ENCODE measurements around the gene CPVL. TPM values are rescaled to one million over a fixed set of nuclear protein-coding genes. Genes with fewer than 3 reads are reported as not detected.

Gene CPVL
- polyA plus RNA-seq, 6 donors from 2014 or later = 0.82 to 5.5 (median 2.0) TPM

GRCh38 chr7:29173458-29173857 lies 27.1 kb upstream of the CPVL start:
- Mint-ChIP-seq H3K4me3 (no peak overlapping the region), H3K9me3 (peaks cover 0 to 4% (median 0%) of the 10 kb centered on the region in 7 donors)

GRCh38 chr7:29170781-29171180 lies 24.4 kb upstream of the CPVL start:
- H3K4me3 Mint-ChIP-seq = no peak overlapping the region
- no peaks in the 10 kb centered on the region for H3K36me3 Mint-ChIP-seq
- H3K27me3 Mint-ChIP-seq = peaks cover 16 to 26% (median 17%) of the 10 kb centered on the region in 3 donors
- no peak for DNase-seq
- no peak overlapping the region for H3K27ac Mint-ChIP-seq
- peaks cover 0 to 10% (median 5%) of the 10 kb centered on the region in 7 donors for H3K9me3 Mint-ChIP-seq
- H3K4me1 Mint-ChIP-seq = no peaks in the 10 kb centered on the region
- ATAC-seq (ENCODE audit: low read depth in 2 of 2) = no peak

More at GRCh38 chr7:29173458-29173857, 27.1 kb upstream of the CPVL start:
- ATAC-seq (ENCODE audit: low read depth in 2 of 2) (no peak), DNase-seq (no peak)
- Mint-ChIP-seq H3K36me3 (no peaks in the 10 kb centered on the region), H3K27me3 (peaks cover 21 to 30% (median 29%) of the 10 kb centered on the region in 3 donors), H3K4me1 (peaks cover 0 to 2% (median 0%) of the 10 kb centered on the region in 3 donors), H3K27ac (no peak overlapping the region)

- no peak overlapping the region for H3K4me3 Mint-ChIP-seq
- no peaks in the 10 kb centered on the region for H3K36me3 Mint-ChIP-seq
- no peak for ATAC-seq (ENCODE audit: low read depth in 2 of 2)
Measured at GRCh38 chr7:29167721-29168120, 21.4 kb upstream of the CPVL start.

GRCh38 chr7:29163854-29164253 lies 17.5 kb upstream of the CPVL start:
- no peak for ATAC-seq (ENCODE audit: low read depth in 2 of 2)
- DNase-seq = no peak
- Mint-ChIP-seq H3K9me3 (peaks cover 0 to 36% (median 17%) of the 10 kb centered on the region in 7 donors), H3K27ac (no peak overlapping the region), H3K4me3 (no peak overlapping the region), H3K36me3 (no peaks in the 10 kb centered on the region), H3K27me3 (peaks cover 11 to 37% (median 23%) of the 10 kb centered on the region in 3 donors), H3K4me1 (no peaks in the 10 kb centered on the region)

More at GRCh38 chr7:29167721-29168120, 21.4 kb upstream of the CPVL start:
- Mint-ChIP-seq H3K27ac (no peak overlapping the region), H3K9me3 (peaks cover 0 to 14% (median 7%) of the 10 kb centered on the region in 7 donors), H3K4me1 (no peaks in the 10 kb centered on the region), H3K27me3 (peaks cover 10 to 22% (median 18%) of the 10 kb centered on the region in 3 donors)
- DNase-seq = no peak

DNA sequence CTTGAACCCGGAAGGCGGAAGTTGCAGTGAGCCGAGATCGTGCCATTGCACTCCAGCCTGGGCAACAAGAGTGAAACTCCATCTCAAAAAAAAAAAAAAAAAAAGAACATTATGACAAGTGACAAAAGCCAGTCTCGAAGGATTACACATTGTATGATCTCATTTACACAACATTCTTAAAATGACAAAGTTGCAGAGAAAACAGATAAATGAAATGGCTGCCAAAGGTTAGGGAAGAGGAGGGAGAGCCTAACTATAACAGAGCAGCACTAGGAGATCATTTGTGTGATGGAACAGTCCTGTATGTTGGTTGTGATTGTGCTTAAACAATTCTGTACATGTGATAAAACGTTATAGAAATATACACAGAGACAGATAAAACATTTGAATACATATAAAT lies 16.2 kb upstream of the CPVL start:
- H3K9me3 Mint-ChIP-seq = peaks cover 0 to 36% (median 17%) of the 10 kb centered on the region in 7 donors

DNA sequence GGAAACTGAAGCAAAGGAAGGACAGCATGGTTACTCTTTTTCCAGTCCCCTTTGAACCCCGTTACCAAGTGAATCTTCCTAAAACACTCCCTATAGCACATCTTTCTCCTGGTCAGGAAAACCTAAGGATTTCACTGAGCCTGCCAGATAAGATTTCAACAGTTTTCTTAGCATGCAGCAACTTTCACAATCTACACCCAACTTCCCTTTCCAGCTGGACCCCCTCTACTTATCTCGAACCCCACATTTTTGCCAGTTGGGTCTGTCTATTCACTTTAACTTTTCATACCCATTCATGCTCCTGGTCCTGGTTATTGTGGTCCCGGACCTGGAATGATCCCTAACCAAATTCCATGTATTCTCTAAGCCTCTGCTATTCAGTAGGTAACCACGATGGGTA lies 14.9 kb upstream of the CPVL start:
- Mint-ChIP-seq H3K9me3 (peaks cover 0 to 30% (median 14%) of the 10 kb centered on the region in 7 donors), H3K4me3 (no peak overlapping the region), H3K27me3 (peaks cover 27 to 46% (median 39%) of the 10 kb centered on the region in 3 donors), H3K4me1 (no peaks in the 10 kb centered on the region), H3K36me3 (no peaks in the 10 kb centered on the region), H3K27ac (no peak overlapping the region)
- DNase-seq (no peak), ATAC-seq (ENCODE audit: low read depth in 2 of 2) (no peak)

More for the DNA sequence above, 16.2 kb upstream of the CPVL start:
- no peak overlapping the region for H3K4me3 Mint-ChIP-seq
- H3K27ac Mint-ChIP-seq = no peak overlapping the region
- H3K4me1 Mint-ChIP-seq = no peaks in the 10 kb centered on the region
- peaks cover 20 to 41% (median 33%) of the 10 kb centered on the region in 3 donors for H3K27me3 Mint-ChIP-seq
- no peak for DNase-seq
- no peak for ATAC-seq (ENCODE audit: low read depth in 2 of 2)
- H3K36me3 Mint-ChIP-seq = no peaks in the 10 kb centered on the region

- Mint-ChIP-seq H3K27ac (peak overlapping the region in 1 of 6 donors; percentile 64), H3K4me1 (no peaks in the 10 kb centered on the region), H3K36me3 (no peaks in the 10 kb centered on the region), H3K9me3 (peaks cover 0 to 22% (median 6%) of the 10 kb centered on the region in 7 donors), H3K4me3 (no peak overlapping the region), H3K27me3 (peaks cover 27 to 52% (median 39%) of the 10 kb centered on the region in 3 donors)
- DNase-seq (no peak), ATAC-seq (ENCODE audit: low read depth in 2 of 2) (no peak)
Measured at GRCh38 chr7:29160080-29160479, 13.7 kb upstream of the CPVL start.

GRCh38 chr7:29158795-29159423 lies 12.6 kb upstream of the CPVL start:
- H3K4me3 Mint-ChIP-seq = no peak overlapping the region
- H3K27me3 Mint-ChIP-seq = peaks cover 27 to 48% (median 39%) of the 10 kb centered on the region in 3 donors
- ATAC-seq (ENCODE audit: low read depth in 2 of 2) = no peak
- peaks cover 0 to 22% (median 4%) of the 10 kb centered on the region in 7 donors for H3K9me3 Mint-ChIP-seq
- H3K4me1 Mint-ChIP-seq = no peaks in the 10 kb centered on the region
- DNase-seq = no peak
- H3K36me3 Mint-ChIP-seq = no peaks in the 10 kb centered on the region
- no peak overlapping the region for H3K27ac Mint-ChIP-seq

DNA sequence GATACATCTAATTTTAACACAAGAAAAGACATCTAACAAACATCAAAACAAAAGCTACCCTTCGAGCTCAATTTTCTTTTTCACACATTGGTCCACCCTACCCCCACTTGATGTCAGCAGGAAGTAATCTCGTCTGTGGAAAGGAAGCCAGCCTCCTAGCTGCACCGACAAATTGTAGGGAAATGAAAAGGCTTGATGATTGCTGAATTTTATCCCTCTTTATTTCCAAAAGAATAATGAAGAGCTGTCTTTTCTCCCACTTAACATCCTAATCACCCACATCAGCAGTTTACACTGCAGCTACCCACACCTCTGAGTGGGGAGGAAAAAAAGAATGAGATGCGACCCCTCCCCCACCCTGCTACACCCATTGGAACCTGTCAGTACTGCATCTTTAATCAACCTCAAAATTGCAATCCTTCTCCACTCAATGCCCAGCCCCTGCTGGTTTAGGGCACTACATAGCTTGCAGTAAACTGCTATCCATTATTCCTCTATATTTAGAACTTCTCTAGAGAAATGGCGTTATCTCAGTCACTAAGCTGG lies 10.6 kb upstream of the CPVL start:
- no peaks in the 10 kb centered on the region for H3K36me3 Mint-ChIP-seq

GRCh38 chr7:29154076-29154475 lies 7.7 kb upstream of the CPVL start:
- H3K27me3 Mint-ChIP-seq = peaks cover 25 to 40% (median 33%) of the 10 kb centered on the region in 3 donors
- H3K36me3 Mint-ChIP-seq = no peaks in the 10 kb centered on the region
- no peak overlapping the region for H3K4me3 Mint-ChIP-seq
- H3K4me1 Mint-ChIP-seq = no peaks in the 10 kb centered on the region
- H3K27ac Mint-ChIP-seq = no peak overlapping the region
- peaks cover 0 to 3% (median 0%) of the 10 kb centered on the region in 7 donors for H3K9me3 Mint-ChIP-seq
- no peak for DNase-seq
- no peak for ATAC-seq (ENCODE audit: low read depth in 2 of 2)

More for the DNA sequence above, 10.6 kb upstream of the CPVL start:
- Mint-ChIP-seq H3K4me1 (no peaks in the 10 kb centered on the region), H3K4me3 (peak overlapping the region in 1 of 8 donors; percentile 35), H3K27ac (no peak overlapping the region), H3K9me3 (peaks cover 0 to 20% (median 4%) of the 10 kb centered on the region in 7 donors), H3K27me3 (peaks cover 35 to 48% (median 41%) of the 10 kb centered on the region in 3 donors)
- ATAC-seq (ENCODE audit: low read depth in 2 of 2) (no peak), DNase-seq (no peak)

- Mint-ChIP-seq H3K27ac (no peak overlapping the region), H3K27me3 (peaks cover 33 to 48% (median 38%) of the 10 kb centered on the region in 3 donors), H3K4me3 (no peak overlapping the region), H3K4me1 (peaks cover 0 to 8% (median 0%) of the 10 kb centered on the region in 3 donors), H3K9me3 (peaks cover 0 to 3% (median 0%) of the 10 kb centered on the region in 7 donors), H3K36me3 (no peaks in the 10 kb centered on the region)
- no peak for DNase-seq
- ATAC-seq (ENCODE audit: low read depth in 2 of 2) = no peak
Measured at GRCh38 chr7:29150856-29151255, 4.5 kb upstream of the CPVL start.

- H3K9me3 Mint-ChIP-seq = peaks cover 0 to 2% (median 0%) of the 10 kb centered on the region in 7 donors
- no peak for DNase-seq
Measured at GRCh38 chr7:29149036-29149435, 2.7 kb upstream of the CPVL start.

GRCh38 chr7:29147821-29148220 lies 1.5 kb upstream of the CPVL start:
- Mint-ChIP-seq H3K4me1 (peaks cover 0 to 10% (median 0%) of the 10 kb centered on the region in 3 donors), H3K27ac (no peak overlapping the region), H3K36me3 (no peaks in the 10 kb centered on the region), H3K9me3 (peaks cover 0 to 2% (median 0%) of the 10 kb centered on the region in 7 donors), H3K4me3 (no peak overlapping the region), H3K27me3 (peaks cover 34 to 63% (median 41%) of the 10 kb centered on the region in 3 donors)
- DNase-seq (no peak), ATAC-seq (ENCODE audit: low read depth in 2 of 2) (no peak)

More at GRCh38 chr7:29149036-29149435, 2.7 kb upstream of the CPVL start:
- Mint-ChIP-seq H3K36me3 (no peaks in the 10 kb centered on the region), H3K27ac (no peak overlapping the region), H3K4me1 (peaks cover 0 to 10% (median 0%) of the 10 kb centered on the region in 3 donors), H3K4me3 (no peak overlapping the region), H3K27me3 (peaks cover 36 to 55% (median 46%) of the 10 kb centered on the region in 3 donors)
- no peak for ATAC-seq (ENCODE audit: low read depth in 2 of 2)

All from naive B cell (primary cell).